GM12878 (cell line): ENCODE results near the gene STX8. TPM values are rescaled to one million over a fixed set of nuclear protein-coding genes. Genes with fewer than 3 reads are reported as not detected.

ENCODE experiments used
- ATAC-seq: fragments of 200-7000 bp; cut with Tn5 transposase; 3 replicates; pipeline ENCODE4 v1.9.1; 2020; ENCODE audit warnings: mild to moderate bottlenecking, moderate library complexity
- BruUV-seq: library from RNA; stranded (reverse); fragments of 400-500 nt; replicated peaks from 2 replicates; lab custom pipeline; 2021; lab: Mats Ljungman, UMichigan
- CTCF ChIA-PET: fragments of 300-600 bp; sonication (Branson Sonifier 250); formaldehyde crosslinking; extraction: SDS; loops from one replicate; lab custom pipeline; 2021; ENCODE audit warnings: inconsistent platforms; lab: Yijun Ruan, JAX
- POLR2A ChIA-PET: fragments of 350-600 bp; formaldehyde crosslinking; extraction: SDS; loops from one replicate; lab custom pipeline; 2021; ENCODE audit warnings: inconsistent platforms; lab: Charles Lee
- RAD21 ChIA-PET: fragments of 300-600 bp; sonication (Branson Sonifier 250); formaldehyde crosslinking; loops from one replicate; lab custom pipeline; 2023; ENCODE audit warnings: antibody characterized with exemption; ENCODE audit not compliant: unreplicated experiment; lab: Charles Lee
- SMC1A ChIA-PET: fragments of 300-600 bp; sonication (Branson Sonifier 250); formaldehyde crosslinking; loops from one replicate; lab custom pipeline; 2023; ENCODE audit not compliant: unreplicated experiment, uncharacterized antibody; lab: Charles Lee
- DNase-seq: peaks from one replicate; pipeline ENCODE4 v3.0.0-alpha.2; 2011; ENCODE audit warnings: low read depth, low spot score
- FAIRE-seq: peaks from 3 replicates; lab custom pipeline; 2011; peaks lifted over from hg19 to GRCh38; lab: Jason Lieb, UNC
- H2AFZ ChIP-seq: 2 replicates; pipeline ENCODE4 v1.6.0; 2011; ENCODE audit warnings: low read depth, low read length, control low read depth; ENCODE audit not compliant: control insufficient read depth
- H3K27ac ChIP-seq: 2 replicates; pipeline ENCODE4 v1.5.1; 2011; ENCODE audit warnings: control low read depth; ENCODE audit not compliant: control insufficient read depth, insufficient read depth
- H3K27me3 ChIP-seq, 2 experiments: replicated peaks in 1 of 2; 2 replicates each; pipeline versions ENCODE4 v1.6.0 to v1.6.1; 2011; ENCODE audit warnings: low read length in 1 of 2; ENCODE audit not compliant: control insufficient read depth in 2 of 2, insufficient read depth in 2 of 2
- H3K36me3 ChIP-seq, 2 experiments: 2 replicates each; pipeline ENCODE4 v1.5.1; 2011; ENCODE audit warnings: low read length in 1 of 2; ENCODE audit not compliant: control insufficient read depth in 2 of 2, insufficient read depth in 2 of 2
- H3K4me1 ChIP-seq: 2 replicates; pipeline ENCODE4 v1.6.1; 2011; ENCODE audit warnings: mild to moderate bottlenecking, low read length, moderate library complexity, mixed read lengths; ENCODE audit not compliant: control insufficient read depth, insufficient read depth
- H3K4me2 ChIP-seq: 2 replicates; pipeline ENCODE4 v1.6.0; 2011; ENCODE audit warnings: control low read depth; ENCODE audit not compliant: control insufficient read depth, insufficient read depth
- H3K4me3 ChIP-seq: fragments of 200-600 bp; sonication (generic); 2 replicates; pipeline ENCODE4 v1.5.1; 2016
- H3K79me2 ChIP-seq: 2 replicates; pipeline ENCODE4 v1.6.0; 2011; ENCODE audit warnings: low read length; ENCODE audit not compliant: control insufficient read depth, insufficient read depth
- H3K9ac ChIP-seq: 2 replicates; pipeline ENCODE4 v1.8.0; 2011; ENCODE audit warnings: low read length, control low read depth, mixed read lengths; ENCODE audit not compliant: control insufficient read depth, insufficient read depth
- H3K9me3 ChIP-seq: replicated peaks from 3 replicates; pipeline ENCODE4 v1.5.1; 2011; ENCODE audit warnings: mild to moderate bottlenecking, low read length; ENCODE audit not compliant: control insufficient read depth, insufficient read depth
- H4K20me1 ChIP-seq: 2 replicates; pipeline ENCODE4 v1.6.0; 2011; ENCODE audit not compliant: control insufficient read depth, insufficient read depth
- ATF3 ChIP-seq: IDR thresholded peaks from 2 replicates; pipeline ENCODE4 v1.6.1; 2011; ENCODE audit warnings: low read depth, mild to moderate bottlenecking, low read length, moderate library complexity, borderline replicate concordance; ENCODE audit errors: extremely low read depth
- HDAC2 ChIP-seq: fragments of 200-600 bp; sonication (generic); IDR thresholded peaks from 2 replicates; pipeline ENCODE4 v1.6.1; 2017
- NBN ChIP-seq: fragments of 450-650 bp; IDR thresholded peaks from 2 replicates; pipeline ENCODE4 v1.6.1; 2016
- NKRF ChIP-seq: fragments of 450-650 bp; conservative IDR thresholded peaks from 2 replicates; pipeline ENCODE4 v1.6.1; 2017; ENCODE audit warnings: mild to moderate bottlenecking, moderate library complexity
- TCF3 ChIP-seq: IDR thresholded peaks from 2 replicates; pipeline ENCODE4 v1.6.1; 2012; ENCODE audit warnings: low read depth, mild to moderate bottlenecking, low read length, borderline replicate concordance; ENCODE audit not compliant: insufficient read depth
- WGBS: methylation state at CpG from one replicate; pipeline ENCODE4 v1.1.6; 2016; ENCODE audit warnings: low lambda C conversion rate; ENCODE audit not compliant: insufficient replicate concordance, insufficient coverage; ENCODE audit errors: missing lambda C conversion rate; 5-methylcytosine and 5-hydroxymethylcytosine counted together
- in situ Hi-C: fragments of 300-500 bp; cut with MboI; formaldehyde crosslinking; loops from 9 replicates; pipeline ENCODE4 v1.14.3; 2018; ENCODE audit warnings: mixed read lengths
- intact Hi-C: fragments of 100-400 bp; cut with micrococcal nuclease; formaldehyde crosslinking; loops from one replicate; pipeline ENCODE4 v1.14.2; 2022; ENCODE audit not compliant: unreplicated experiment
- polyA plus RNA-seq, 11 experiments: library from polyadenylated mRNA; depleted of rRNA in 4 of 11; unstranded in 6 of 11; stranded (reverse) in 5 of 11; fragments of >200 nt; fragmentation: Nextera tagmentation in 4 of 11; fragmentation: Illumina TruSeq in 1 of 11; extraction: Ambion mirVana in 4 of 11; extraction: Trizol in 1 of 11; gene quantifications; 1 replicate in 1 of 11; 2 replicates in 10 of 11; pipeline versions ENCODE4 v1.2.1 to v1.2.3, GENCODE V29; 2011 to 2016; ENCODE audit warnings: inconsistent platforms in 2 of 11, missing spikeins in 2 of 11, low read depth in 1 of 11
- total RNA-seq, 4 experiments: library from RNA; depleted of rRNA in 3 of 4; stranded (reverse); fragments of >200 nt in 3 of 4; fragmentation: Illumina TruSeq in 1 of 4; extraction: Trizol in 1 of 4; gene quantifications; 2 replicates each; pipeline versions ENCODE4 v1.2.1 to v1.2.3, GENCODE V29; 2013 to 2021
- TF ChIP-seq, protein P1 (sequence below): fragments of 450-650 bp; IDR thresholded peaks from 2 replicates; pipeline ENCODE4 v1.6.1; 2016; ENCODE audit warnings: mild to moderate bottlenecking, moderate library complexity, borderline replicate concordance
- TF ChIP-seq, protein P2 (sequence below), 3 experiments: IDR thresholded peaks in 2 of 3; conservative IDR thresholded peaks in 1 of 3; 2 replicates each; pipeline ENCODE4 v1.5.1; 2011; ENCODE audit warnings: low read depth in 3 of 3, low read length in 3 of 3, mild to moderate bottlenecking in 3 of 3, control low read depth in 2 of 3, moderate library complexity in 2 of 3, inconsistent platforms in 1 of 3, mixed read lengths in 1 of 3; ENCODE audit not compliant: control insufficient read depth in 2 of 3, insufficient read depth in 1 of 3; ENCODE audit errors: extremely low read depth in 1 of 3
- TF ChIP-seq, protein P3 (sequence below): fragments of 450-650 bp; IDR thresholded peaks from 2 replicates; pipeline ENCODE4 v1.6.1; 2018; ENCODE audit warnings: borderline replicate concordance, mild to moderate bottlenecking; ENCODE audit not compliant: partially characterized antibody

Gene STX8
- total and polyA plus RNA-seq, 10 of the 15 experiments (the other 5 are each of a cell fraction or from before 2014, with no cell fraction given): 47.9 to 151 (median 72.9) TPM

GRCh38 chr17:9410301-9410700 is 165.3 kb downstream of the STX8 start (continued):
- TF ChIP-seq, protein P1, sequence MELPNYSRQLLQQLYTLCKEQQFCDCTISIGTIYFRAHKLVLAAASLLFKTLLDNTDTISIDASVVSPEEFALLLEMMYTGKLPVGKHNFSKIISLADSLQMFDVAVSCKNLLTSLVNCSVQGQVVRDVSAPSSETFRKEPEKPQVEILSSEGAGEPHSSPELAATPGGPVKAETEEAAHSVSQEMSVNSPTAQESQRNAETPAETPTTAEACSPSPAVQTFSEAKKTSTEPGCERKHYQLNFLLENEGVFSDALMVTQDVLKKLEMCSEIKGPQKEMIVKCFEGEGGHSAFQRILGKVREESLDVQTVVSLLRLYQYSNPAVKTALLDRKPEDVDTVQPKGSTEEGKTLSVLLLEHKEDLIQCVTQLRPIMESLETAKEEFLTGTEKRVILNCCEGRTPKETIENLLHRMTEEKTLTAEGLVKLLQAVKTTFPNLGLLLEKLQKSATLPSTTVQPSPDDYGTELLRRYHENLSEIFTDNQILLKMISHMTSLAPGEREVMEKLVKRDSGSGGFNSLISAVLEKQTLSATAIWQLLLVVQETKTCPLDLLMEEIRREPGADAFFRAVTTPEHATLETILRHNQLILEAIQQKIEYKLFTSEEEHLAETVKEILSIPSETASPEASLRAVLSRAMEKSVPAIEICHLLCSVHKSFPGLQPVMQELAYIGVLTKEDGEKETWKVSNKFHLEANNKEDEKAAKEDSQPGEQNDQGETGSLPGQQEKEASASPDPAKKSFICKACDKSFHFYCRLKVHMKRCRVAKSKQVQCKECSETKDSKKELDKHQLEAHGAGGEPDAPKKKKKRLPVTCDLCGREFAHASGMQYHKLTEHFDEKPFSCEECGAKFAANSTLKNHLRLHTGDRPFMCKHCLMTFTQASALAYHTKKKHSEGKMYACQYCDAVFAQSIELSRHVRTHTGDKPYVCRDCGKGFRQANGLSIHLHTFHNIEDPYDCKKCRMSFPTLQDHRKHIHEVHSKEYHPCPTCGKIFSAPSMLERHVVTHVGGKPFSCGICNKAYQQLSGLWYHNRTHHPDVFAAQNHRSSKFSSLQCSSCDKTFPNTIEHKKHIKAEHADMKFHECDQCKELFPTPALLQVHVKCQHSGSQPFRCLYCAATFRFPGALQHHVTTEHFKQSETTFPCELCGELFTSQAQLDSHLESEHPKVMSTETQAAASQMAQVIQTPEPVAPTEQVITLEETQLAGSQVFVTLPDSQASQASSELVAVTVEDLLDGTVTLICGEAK: no peak
- TF ChIP-seq NKRF (no peak), HDAC2 (no peak)
- TF ChIP-seq, all 136 proteins: peak for 0

DNA sequence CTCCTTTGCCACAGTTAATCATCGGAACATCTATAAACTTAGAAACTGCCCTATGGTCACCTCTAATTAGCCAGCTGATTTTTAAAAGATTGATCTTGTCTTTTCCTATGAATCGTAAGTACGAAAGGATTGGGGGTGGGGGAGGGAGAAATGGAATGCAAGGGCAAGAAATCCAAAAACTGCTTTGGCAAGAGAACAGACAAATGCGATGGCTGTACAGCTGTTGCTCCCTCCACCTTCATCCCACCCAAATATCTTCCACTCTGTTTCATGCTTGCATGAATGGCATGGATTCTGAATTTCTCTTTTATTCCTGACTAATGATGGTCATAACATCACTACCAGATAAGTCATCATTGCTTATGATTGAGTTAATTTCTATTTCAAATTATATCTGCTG is 165.7 kb downstream of the STX8 start:
- ChIA-PET POLR2A (no interaction called here), CTCF (no interaction called here), SMC1A (no interaction called here), RAD21 (no interaction called here)
- no peak overlapping the region for H3K27ac ChIP-seq
- no peak overlapping the region for H3K4me3 ChIP-seq
- peaks cover 5% of the 10 kb centered on the region for H4K20me1 ChIP-seq
- in situ Hi-C loops: no loop called here
- H3K4me1 ChIP-seq: peaks cover 5% of the 10 kb centered on the region
- intact Hi-C loops: no loop called here
- WGBS: 94% methylated on average over 4 of the region's 4 CpGs
- H3K9me3 ChIP-seq: no peaks in the 10 kb centered on the region
- no peaks in the 10 kb centered on the region for H3K79me2 ChIP-seq
- no peak overlapping the region for H3K9ac ChIP-seq
- no peak overlapping the region for H2AFZ ChIP-seq
- DNase-seq (no peak), FAIRE-seq (no peak), ATAC-seq (no peak)
- no peak overlapping the region for H3K4me2 ChIP-seq
- no TSS peak for BruUV-seq
- H3K36me3 ChIP-seq: no peaks in the 10 kb centered on the region
- H3K27me3 ChIP-seq: no peaks in the 10 kb centered on the region
- TF ChIP-seq ATF3 (no peak), TCF3 (no peak), NBN (no peak)
- TF ChIP-seq, protein P2, sequence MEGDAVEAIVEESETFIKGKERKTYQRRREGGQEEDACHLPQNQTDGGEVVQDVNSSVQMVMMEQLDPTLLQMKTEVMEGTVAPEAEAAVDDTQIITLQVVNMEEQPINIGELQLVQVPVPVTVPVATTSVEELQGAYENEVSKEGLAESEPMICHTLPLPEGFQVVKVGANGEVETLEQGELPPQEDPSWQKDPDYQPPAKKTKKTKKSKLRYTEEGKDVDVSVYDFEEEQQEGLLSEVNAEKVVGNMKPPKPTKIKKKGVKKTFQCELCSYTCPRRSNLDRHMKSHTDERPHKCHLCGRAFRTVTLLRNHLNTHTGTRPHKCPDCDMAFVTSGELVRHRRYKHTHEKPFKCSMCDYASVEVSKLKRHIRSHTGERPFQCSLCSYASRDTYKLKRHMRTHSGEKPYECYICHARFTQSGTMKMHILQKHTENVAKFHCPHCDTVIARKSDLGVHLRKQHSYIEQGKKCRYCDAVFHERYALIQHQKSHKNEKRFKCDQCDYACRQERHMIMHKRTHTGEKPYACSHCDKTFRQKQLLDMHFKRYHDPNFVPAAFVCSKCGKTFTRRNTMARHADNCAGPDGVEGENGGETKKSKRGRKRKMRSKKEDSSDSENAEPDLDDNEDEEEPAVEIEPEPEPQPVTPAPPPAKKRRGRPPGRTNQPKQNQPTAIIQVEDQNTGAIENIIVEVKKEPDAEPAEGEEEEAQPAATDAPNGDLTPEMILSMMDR (IDR thresholded peaks at IDR 0.05 in 2 of 3, conservative IDR thresholded peaks at IDR 0.05 in 1 of 3; ENCODE audit: control insufficient read depth in 2 of 3, extremely low read depth in 1 of 3, insufficient read depth in 1 of 3, low read depth in 3 of 3, low read length in 3 of 3): no peak
- TF ChIP-seq, protein P3, sequence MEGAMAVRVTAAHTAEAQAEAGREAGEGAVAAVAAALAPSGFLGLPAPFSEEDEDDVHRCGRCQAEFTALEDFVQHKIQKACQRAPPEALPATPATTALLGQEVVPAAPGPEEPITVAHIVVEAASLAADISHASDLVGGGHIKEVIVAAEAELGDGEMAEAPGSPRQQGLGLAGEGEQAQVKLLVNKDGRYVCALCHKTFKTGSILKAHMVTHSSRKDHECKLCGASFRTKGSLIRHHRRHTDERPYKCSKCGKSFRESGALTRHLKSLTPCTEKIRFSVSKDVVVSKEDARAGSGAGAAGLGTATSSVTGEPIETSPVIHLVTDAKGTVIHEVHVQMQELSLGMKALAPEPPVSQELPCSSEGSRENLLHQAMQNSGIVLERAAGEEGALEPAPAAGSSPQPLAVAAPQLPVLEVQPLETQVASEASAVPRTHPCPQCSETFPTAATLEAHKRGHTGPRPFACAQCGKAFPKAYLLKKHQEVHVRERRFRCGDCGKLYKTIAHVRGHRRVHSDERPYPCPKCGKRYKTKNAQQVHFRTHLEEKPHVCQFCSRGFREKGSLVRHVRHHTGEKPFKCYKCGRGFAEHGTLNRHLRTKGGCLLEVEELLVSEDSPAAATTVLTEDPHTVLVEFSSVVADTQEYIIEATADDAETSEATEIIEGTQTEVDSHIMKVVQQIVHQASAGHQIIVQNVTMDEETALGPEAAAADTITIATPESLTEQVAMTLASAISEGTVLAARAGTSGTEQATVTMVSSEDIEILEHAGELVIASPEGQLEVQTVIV: no peak
